GM12874 (cell line): ENCODE data around the gene TMEM132C.

Experiments
- CTCF ChIP-seq: IDR thresholded peaks from 2 replicates; pipeline ENCODE4 v1.5.1; 2011; ENCODE audit warnings: low read depth, mild to moderate bottlenecking, control low read depth, low read length, moderate library complexity; ENCODE audit not compliant: insufficient read depth

The TMEM132C gene

GRCh38 chr12:128611736-128612135 lies 344.8 kb downstream of the TMEM132C start:
- no peak for TF ChIP-seq CTCF

- TF ChIP-seq CTCF = no peak
Measured at GRCh38 chr12:128612150-128612850, 345.3 kb downstream of the TMEM132C start.

GRCh38 chr12:128613837-128614590 lies 347.0 kb downstream of the TMEM132C start:
- TF ChIP-seq CTCF = no peak

- TF ChIP-seq CTCF = no peak
Measured at GRCh38 chr12:128617304-128617833, 350.4 kb downstream of the TMEM132C start.

GRCh38 chr12:128619263-128619662 lies 352.3 kb downstream of the TMEM132C start:
- TF ChIP-seq CTCF = no peak

GRCh38 chr12:128621304-128621703 lies 354.3 kb downstream of the TMEM132C start:
- no peak for TF ChIP-seq CTCF

- TF ChIP-seq CTCF = no peak
Measured at GRCh38 chr12:128623748-128624147, 356.8 kb downstream of the TMEM132C start.
